HG02870 (cell line): Measurements from ENCODE around the gene FAM89A.

ENCODE experiments used
- ATAC-seq: cut with Tn5 transposase; IDR thresholded peaks from one replicate; pipeline ENCODE4 v1.9.1; 2021; ENCODE audit warnings: mild to moderate bottlenecking, moderate library complexity; ENCODE audit not compliant: unreplicated experiment

Gene FAM89A

DNA sequence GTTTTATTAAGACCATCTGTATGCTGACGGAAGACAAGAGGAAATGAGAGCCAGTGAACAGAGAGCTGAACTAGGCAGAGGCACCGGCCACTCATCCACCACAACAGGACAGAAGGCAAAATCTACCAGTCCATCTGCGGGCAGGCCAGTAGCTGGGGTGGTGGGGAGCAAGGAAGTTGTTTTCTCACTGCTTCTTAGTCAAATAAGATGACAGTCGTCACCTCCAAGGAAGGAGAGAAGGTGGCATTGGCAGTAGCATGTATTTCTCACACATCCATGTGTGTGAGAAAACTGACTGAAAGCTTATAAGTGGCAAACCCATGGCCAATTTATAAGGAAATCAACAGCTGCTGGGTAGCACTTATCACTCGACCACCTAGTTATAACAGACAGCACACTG is 69.6 kb downstream of the FAM89A start:
- no peak for ATAC-seq
